SKM-1 (cell line): Measurements from ENCODE around the gene KIRREL3.
A peak's percentile ranks its signal among the peaks of the same experiment; 100 is the strongest.

Source experiments
- DNase-seq: peaks from one replicate; lab custom pipeline; 2025; ENCODE audit not compliant: unreplicated experiment; lab: John Stamatoyannopoulos, UW

The KIRREL3 gene

DNA sequence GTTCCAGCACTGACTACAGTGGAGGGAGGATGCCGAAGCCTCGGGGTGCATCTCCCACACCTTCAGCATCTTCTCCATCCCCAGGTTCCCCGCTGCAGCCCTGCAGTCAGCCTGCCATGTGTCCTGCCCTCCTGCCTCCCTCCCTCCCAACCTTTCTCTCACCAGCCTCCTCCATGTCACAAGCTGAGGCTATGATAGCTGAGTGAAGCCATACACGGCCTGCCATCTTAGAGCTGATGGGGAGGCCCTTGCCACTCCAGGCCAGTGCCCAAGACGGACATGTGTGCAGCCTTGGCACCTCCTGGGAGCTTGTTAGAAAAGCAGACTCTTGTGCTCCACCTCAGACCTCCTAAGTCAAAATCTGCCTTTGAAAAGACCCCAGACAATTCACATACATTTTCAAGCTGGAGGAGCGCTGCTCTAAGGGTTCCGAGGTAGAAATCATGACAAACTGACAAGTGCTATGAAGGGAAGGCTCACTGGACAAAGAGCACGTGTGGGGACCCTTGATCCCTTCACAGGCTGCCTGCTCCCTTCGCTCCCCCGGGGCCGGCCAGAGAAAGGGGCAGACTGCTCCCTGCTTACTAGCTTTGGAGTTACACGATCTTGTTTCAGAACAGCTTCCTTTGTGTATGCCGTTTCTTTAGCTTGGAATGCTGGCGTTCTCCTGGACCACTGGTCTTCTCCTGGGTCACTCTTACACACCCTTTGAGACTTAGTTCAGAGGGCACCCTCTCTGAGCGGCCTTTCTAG, 521.2 kb downstream of the KIRREL3 start:
- no peak for DNase-seq

DNA sequence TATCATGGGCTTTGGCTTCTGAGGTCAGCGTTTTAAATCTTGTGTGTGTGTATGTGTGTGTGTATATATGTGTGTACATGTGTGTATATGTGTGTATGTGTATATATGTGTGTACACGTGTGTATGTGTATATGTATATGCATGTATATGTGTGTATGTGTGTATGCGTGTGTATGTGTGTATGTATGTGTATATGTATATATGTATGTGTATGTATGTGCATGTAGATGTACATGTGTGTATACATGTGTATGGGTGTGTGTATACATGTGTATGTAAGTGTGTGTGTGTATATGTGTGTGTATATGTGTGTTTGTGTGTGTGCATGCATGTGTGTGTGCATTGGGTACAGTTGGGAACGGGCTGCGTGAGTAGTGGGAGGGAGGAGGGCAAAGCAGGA, 522.1 kb downstream of the KIRREL3 start:
- DNase-seq, result no peak

DNA sequence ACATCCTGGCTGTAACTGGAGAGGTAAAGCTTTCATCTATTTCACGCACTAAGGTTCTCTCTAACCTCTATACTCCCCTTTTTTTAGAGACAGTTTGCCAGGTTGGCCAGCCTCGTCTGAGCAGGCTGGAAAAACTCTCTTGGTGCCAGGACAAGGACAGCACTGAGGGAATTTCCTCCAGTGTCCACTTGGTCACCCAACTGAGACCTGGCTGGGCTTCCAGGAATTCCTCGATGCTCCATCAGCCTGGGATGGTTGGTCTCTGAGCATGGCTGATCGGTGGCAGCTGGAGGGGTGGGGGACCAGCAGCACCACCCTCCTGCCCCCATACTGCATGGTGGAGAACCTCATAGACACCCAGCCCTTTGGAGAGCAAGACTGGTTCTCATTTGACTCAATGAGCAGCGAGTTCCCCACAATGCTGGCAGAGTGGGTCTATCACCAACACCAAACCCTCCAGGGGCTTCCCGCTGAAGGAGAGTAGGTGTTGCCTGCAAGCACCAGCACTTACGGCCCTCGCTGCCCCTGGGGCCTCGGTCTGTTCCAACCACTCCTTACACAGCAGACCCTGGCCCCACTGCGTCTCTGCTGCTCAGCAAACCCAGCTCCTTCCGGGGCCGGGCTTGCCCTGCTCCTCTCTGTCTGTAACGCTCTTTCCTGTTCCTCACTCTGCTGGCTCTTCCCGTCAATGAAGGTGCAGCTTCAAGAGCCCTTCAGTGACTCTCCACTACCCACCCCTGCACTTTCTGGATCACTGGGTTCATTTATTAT, 522.9 kb downstream of the KIRREL3 start:
- DNase-seq, result no peak

DNA sequence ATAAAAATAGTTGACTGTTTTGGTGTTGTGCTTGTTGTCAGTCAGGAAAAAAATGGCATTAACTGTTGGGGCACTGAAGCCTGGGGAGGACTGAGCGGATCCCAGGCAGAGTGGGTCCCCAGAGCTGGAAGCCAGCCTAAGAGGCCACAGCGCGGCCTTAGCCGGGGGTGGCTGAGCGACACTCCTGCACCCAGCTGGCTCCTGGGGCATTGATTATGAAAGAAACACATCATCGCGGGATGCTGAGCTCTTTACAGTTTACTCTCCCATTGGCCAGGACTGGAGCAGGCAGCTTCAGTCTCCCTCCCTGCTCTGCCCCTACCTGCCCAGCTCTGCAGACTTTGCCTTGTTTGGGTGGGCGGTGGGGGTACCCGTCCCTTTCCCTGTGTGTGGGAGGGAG, 523.6 kb downstream of the KIRREL3 start:
- DNase-seq, result no peak

DNA sequence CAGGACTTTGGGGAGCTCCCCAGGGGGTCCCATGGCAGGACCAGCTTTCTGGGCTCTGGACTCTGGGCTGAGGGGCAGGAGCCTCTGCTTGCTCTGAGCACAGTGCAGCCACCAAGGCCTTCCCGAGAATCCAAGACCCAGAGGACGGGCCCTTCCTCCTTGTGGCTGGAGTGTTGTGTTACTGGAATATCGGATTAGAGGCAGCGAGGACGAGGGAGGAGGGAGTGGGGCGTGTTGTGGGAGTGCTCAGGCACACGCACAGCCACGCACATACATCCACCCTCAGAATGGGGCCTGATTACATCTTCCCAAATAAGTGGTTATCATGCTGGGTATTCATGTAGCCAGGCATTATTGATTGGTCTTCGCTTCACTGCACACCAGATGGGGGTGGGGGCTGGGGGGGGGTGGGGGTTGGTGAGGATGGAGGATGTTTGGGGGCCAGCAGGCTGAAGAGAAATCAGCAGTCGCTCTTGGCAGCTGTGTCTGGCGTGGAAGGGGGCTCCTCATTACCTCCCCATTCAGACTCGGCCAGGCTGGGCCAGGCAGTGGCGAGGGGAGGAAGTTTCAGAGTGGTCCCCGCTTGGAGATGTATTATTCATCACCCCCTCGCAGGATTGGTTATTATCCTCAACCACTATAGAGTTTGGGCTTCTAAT, 524.2 kb downstream of the KIRREL3 start:
- no peak for DNase-seq

DNA sequence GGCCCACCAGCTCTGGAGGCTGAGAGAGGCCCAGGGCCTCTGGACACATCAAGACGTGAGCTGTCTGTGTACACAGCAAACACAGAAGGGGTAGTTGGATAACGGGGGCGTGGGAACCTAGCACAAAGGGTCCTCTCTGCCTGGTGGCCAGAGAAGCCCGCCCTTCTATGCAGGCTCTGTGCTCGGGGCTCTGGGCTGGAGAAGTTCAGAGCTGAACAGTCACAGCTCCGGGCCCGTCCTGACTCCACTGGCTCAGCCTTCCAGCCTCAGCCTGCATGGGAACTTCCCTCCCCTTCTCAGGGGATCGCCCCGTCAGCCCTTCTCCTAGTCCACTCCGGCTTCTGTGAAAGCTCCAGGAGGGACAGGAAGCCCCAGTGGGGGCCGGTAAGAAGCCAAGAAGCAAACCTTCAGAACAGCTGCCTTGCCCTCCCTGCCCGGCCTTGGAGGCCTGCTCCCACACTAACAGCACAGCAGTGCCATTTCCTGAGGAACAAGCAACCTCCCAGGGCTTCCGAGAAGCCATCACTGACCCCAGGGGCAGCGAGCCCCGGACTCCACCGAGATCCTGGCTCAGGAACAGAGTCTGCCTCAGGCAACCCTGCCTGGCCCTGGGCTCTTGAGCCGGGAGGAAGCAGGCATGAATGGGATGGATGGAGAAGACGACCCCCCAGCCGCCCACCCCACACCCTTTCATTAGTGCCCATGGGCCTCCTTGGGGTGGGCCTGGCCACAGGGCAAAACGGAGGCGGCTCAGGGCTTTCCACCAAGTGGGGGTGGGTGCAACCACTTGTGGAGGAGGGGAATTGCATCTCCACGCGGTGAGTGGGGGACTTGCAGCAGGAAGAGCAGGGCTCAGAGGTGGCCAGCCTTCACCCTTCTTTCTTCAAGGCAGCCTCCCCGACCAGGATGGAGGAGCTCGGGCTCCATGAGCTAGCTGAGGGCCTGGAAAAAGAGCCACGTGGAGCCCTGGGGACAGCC, 525.3 kb downstream of the KIRREL3 start:
- DNase-seq, result no peak

DNA sequence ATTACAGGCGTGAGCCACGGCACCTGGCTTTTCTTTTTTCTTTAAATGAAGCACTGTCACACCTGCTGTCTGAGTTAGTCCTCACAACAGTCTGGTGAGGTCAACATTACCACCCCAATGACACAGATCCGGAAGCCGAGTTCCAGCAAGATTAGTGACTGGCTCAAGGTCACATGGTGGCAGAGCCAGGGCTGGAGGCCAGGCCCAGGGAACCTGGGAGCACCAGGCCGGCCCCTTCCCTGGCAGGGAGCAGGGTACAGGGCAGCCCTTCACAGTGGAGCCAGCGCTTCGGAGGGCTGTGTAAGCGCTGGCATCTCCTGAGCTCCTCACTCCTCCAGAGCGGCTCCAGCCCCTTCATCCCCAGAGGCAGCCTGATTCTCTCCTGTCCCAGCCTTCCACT, 526.4 kb downstream of the KIRREL3 start:
- DNase-seq, result no peak

DNA sequence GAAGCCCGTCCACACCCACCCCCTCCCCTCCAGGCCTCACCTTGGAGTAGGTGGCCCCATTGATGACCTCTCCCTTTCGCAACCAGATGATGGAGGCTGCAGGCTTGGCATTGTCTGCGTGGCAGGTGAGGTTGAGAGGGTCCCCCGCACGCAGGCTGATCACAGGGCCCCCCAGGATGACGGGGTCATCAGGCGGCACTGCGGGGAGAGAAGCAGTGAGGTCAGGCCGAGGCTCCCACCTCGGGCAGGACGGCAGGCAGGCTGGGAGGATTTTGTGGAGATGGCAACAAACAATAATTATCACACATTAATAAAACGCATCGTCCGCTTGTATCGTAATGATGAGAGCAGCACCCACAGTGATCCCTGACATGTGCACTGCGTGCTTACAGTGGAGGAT, 527.3 kb downstream of the KIRREL3 start:
- DNase-seq, result no peak

DNA sequence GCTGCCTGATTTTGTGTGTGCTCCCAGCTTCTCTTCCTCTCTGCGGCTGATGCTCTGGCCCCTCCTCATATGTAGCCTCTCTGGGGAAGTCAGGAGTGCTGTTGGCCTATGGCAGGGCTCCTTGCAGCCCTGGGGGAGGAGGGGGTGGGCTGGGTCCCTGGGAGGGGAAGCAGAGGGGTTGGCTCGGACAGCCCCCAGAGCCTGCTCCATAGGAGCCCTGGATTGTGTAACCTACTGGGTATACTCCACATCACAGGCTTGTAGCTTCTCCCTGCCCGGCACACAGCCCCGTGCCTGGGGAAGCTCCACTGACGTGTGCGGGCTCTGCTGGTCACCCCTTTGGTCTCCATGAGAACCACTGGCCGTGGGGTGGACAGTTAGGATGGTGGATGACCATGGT, 531.3 kb downstream of the KIRREL3 start:
- no peak for DNase-seq

DNA sequence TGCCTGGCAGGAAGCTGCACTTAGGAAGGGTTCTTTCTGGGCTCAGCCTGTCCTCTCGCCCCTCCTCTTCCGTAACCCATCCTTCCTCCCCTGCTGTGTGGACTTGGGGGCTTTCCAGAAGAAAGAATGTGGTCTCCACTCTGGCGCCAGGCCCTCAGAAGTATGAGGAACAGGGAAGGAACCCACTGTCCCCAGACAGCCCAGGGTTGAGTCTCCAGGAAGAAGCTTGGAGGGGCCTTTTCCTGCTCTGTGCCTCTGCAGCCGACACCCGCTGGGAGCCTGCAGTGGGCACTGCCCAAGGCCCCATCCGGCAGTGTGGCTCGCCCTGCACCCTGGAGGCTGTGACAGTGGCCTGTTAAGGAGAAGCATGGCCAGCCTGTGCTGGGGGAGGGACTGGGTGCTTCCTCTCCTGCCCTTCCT, 532.5 kb downstream of the KIRREL3 start:
- no peak for DNase-seq

DNA sequence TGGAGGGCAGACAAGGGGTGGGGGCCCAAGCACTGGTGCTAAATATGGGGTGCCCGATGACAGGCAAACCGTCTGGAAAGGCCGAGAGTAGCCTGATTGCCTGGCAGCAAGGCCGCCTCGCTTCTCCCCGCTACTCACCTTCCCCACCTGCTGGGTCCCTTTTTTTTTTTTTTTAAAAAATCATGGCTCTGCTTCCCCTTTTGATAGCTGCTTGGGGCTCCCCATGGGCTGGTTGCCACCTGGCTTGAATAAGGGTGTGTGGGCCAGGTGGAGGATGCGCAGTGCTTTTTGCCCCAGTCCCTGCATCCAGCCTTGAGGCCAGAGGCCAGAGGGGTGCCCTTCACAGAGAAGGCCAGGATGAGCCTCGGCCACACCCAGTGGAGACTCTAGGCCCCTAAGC, 533.1 kb downstream of the KIRREL3 start:
- no peak for DNase-seq

DNA sequence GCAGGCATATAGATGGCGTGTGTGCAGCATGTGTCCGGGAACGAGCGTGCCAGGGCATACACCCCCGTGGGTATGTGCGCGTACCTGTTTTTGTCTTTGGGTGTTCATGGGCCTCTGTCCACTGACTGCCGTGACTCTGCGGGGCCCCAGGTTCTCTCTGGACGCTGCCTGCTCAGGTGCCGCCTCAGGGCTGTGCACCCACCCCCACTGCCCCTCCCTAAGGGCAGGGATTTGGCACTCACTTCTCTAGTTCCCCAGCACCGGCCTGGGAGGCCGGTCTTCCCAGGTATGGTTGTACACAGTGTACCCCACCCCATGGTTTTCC, 533.6 kb downstream of the KIRREL3 start:
- DNase-seq, result no peak

DNA sequence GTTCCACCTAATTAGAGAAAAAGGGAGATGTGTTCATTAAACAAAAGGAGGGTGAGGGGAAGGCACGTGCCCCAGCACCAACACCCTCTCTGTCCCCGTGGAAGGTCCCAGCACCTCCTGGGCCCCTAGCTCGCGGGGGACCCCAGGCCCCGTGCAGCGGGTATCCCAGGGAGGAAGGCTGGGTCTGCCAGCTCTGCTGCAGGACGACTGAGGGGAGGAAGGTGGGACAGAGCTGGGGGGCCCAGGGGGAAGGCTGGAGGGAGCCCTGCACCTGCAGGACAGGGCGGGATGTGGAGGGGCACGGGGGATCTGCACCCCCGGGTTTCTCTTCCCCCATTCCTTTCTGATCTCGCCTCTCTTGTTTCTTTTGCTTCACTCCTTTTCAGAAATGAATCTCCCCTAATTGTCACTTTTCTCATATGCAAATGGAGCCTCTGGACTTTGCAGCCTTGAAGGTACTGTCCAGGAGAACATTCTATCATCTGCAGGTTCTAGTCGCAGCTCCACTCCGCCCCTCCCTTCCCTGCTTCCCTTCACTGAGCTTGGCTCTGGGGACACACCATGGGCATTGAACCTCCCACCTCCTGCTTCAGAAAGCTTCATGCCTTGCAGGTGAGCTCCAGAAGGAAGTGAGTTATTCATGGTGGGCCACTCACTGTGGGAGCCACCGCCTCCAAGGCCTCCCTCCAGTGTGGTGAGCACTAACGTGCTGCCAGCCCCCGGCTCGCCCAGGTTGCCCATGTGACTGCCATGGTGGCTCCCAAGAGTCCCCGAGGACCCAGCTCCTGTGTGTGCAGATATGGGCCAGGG, 534.1 kb downstream of the KIRREL3 start:
- no peak for DNase-seq

DNA sequence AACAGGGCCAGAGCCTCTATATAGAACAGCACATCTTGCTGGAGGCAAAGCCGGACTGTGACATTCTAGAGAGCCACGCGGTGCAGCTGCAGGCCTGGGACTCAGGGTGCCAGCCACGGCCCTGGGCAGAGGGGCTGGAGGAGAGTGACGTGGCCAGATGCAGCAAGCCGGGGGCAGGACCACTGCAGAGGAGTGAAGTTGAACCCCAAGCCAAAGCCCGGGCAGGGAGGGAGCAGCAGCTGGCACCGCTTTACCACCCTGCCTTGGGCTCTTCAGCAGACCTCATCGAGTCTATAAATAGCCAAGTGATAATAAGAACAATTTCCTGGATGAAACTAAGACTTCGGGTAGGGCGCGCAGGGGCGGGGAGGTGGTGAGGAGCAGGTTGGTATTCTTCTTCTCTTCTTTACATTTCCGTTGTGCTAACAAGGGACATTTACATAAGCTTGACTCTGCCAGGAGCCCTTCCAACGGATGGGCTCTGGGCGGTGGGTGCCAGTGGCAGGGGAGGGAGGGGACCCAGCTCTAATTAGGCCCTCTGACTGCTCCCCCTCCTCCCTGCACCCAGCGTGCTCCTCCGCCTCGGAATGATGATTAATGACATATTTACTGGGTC, 534.9 kb downstream of the KIRREL3 start:
- DNase-seq, result peak; percentile 18

DNA sequence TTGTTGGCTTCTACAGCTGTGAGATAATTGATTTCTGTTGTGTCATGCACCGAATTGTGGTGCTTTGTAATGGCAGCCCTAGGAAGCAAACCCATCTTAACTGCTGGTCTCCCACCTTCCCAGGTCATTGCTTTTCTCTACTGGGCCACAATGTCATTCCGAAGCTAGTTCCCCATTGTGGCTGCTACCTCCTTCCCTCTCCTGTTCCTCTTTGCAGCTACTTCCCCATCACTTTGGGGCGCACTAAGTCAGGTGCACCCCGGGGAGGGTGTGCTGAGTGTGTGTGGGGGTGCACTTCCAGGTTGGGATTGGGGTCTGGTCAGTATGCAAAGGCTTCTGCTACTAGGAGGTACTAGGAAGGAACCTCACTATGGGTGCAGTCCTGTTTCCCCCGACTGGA, 535.8 kb downstream of the KIRREL3 start:
- peak; percentile 70 for DNase-seq

DNA sequence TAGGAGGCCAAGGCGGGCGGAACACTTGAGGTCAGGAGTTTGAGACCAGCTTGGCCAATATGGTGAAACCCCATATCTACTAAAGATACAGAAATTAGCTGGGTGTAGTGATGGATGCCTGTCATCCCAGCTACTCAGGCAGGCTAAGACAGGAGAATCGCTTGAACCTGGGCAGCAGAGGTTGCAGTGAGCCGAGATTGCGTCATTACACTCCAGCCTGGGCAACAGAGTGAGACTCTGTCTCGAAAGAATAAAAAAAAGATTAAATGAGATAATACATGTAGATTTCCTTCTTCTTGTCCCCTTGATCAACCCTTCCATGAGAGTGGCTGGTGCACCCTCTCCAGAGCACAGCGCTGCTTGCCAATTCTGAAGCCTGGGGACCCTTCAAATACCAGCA, 538.1 kb downstream of the KIRREL3 start:
- no peak for DNase-seq

DNA sequence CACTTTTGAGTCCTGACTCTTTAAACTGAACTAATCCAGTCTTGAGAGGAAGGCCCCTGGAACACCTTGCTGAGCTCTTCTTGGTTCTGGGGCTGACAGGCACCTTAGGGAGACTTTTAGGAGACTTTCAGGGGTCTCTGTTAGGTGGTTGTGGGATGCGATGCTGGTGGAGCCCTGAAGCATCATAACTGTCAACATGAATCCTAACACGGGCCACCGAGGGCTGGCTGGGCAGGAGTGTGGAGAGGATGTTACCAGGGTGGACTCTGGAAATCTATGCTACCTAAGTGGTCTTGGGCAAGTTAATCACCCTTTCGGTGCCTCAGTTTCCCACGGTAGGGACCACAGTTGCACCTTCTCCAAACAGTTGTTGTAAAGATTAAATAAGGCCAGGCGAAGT, 538.6 kb downstream of the KIRREL3 start:
- DNase-seq, result no peak

DNA sequence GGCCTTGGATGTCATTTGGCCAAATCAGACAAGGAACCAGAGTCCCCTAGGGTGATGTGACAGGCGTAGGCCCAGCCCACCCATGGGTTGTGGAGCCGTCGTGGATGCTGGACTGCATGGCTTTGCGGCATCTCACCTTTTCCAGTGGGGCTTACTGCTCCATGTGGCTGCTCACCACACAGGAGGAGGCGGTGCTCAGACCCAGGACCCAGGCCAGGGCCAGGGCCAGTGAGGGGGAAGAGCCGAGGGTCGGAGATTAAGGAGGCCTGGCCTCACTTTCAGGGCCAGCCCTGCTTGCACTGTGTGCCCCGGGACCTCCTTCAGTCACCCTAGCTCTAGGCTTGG, 539.5 kb downstream of the KIRREL3 start:
- no peak for DNase-seq

DNA sequence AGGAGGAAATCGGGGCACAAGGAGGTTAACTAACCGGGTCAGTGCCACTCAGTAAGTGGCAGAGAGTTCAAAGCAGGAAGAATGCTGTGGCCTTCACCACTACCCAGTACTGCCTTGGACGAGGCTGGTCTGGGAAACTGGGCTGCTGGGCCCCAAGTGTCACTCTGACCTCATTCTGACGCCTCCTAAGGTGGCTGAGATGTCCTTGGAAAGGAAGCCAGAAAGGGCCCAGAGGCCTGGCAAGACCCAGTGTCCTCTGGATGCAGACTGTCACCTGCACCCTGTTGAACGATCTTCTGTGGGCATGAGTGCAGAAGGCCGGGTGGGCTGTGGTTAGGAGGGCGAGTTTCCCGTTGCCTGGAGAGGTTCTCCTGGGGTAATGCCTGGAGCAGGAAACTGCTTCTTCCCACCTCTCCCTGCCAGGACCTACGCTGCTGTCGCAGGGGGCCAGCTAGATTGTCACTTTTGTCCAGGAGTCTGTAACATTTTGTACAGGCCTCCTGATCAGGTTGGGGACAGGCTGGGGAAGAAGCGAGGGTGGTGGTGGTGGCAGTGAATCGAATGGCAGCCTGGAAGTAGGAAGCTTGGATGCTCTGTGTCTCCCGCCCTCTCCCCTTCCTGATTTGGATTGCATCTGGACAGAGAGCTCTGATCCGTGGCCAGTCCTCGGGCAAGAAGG, 540.0 kb downstream of the KIRREL3 start:
- no peak for DNase-seq
